Esophagus squamous epithelium (tissue), 4 donors: ENCODE data around the gene FOXJ3.

Experiments
- POLR2A ChIP-seq, 4 donors: fragments of 450-650 bp; IDR thresholded peaks; one replicate each; pipeline ENCODE4 v1.6.1; 2017; ENCODE audit warnings: antibody characterized with exemption in 4 of 4, mild to moderate bottlenecking in 4 of 4, moderate library complexity in 3 of 4
- TF ChIP-seq, protein P1 (sequence below), 6 experiments: fragments of 450-650 bp in 4 of 6; fragments of 200-600 bp in 2 of 6; sonication (generic) in 2 of 6; IDR thresholded peaks; one replicate each; pipeline ENCODE4 v1.5.1; 2016 to 2019; ENCODE audit warnings: antibody characterized with exemption in 6 of 6, mild to moderate bottlenecking in 4 of 6, moderate library complexity in 4 of 6

DNA sequence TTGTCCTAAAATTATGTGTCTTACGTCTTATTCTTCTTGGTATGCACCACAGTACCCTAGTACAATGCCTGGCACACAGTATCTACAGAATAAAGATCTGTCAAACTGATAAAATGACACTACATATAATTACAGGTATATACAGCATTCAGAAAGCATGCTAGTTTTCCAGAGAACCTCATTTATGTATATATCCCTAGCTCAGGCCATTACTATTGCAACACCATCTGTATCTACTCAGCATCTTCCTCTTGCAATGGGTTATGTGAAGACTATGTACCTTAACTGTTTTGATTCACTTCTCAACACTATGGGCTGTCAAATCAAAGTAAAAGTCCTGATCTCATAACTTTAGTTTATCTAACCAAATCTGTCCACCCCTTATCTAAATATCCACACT, 112.0 kb downstream of the FOXJ3 start:
- no peak for TF ChIP-seq POLR2A (IDR thresholded peaks at IDR 0.05)
- TF ChIP-seq, protein P1, sequence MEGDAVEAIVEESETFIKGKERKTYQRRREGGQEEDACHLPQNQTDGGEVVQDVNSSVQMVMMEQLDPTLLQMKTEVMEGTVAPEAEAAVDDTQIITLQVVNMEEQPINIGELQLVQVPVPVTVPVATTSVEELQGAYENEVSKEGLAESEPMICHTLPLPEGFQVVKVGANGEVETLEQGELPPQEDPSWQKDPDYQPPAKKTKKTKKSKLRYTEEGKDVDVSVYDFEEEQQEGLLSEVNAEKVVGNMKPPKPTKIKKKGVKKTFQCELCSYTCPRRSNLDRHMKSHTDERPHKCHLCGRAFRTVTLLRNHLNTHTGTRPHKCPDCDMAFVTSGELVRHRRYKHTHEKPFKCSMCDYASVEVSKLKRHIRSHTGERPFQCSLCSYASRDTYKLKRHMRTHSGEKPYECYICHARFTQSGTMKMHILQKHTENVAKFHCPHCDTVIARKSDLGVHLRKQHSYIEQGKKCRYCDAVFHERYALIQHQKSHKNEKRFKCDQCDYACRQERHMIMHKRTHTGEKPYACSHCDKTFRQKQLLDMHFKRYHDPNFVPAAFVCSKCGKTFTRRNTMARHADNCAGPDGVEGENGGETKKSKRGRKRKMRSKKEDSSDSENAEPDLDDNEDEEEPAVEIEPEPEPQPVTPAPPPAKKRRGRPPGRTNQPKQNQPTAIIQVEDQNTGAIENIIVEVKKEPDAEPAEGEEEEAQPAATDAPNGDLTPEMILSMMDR (IDR thresholded peaks at IDR 0.05): no peak
